OCI-LY1 (cell line): Measurements from ENCODE around the gene PSMB5.

Experiments used
- H2AFZ ChIP-seq: fragments of 200-600 bp; sonication (generic), shearing (Covaris generic); 2 replicates; pipeline ENCODE4 v1.6.0; 2014; ENCODE audit warnings: antibody characterized with exemption, mild to moderate bottlenecking, low read length
- H3F3A ChIP-seq: fragments of 200-600 bp; sonication (generic), shearing (Covaris generic); 2 replicates; pipeline ENCODE4 v1.6.0; 2014; ENCODE audit warnings: mild to moderate bottlenecking, antibody characterized with exemption, low read length, moderate library complexity; ENCODE audit not compliant: insufficient read depth
- H3K27ac ChIP-seq: fragments of 200-600 bp; sonication (generic); 2 replicates; pipeline ENCODE4 v1.5.1; 2014; ENCODE audit warnings: low read length, mixed run types, mild to moderate bottlenecking, low read depth; ENCODE audit not compliant: poor library complexity, severe bottlenecking
- H3K27me3 ChIP-seq: fragments of 200-600 bp; sonication (generic); 2 replicates; pipeline ENCODE4 v1.6.0; 2014; ENCODE audit warnings: antibody characterized with exemption, mild to moderate bottlenecking, low read length, moderate library complexity; ENCODE audit not compliant: insufficient read depth
- H3K36me3 ChIP-seq: fragments of 200-600 bp; sonication (generic); 2 replicates; pipeline ENCODE4 v1.6.1; 2014; ENCODE audit warnings: mild to moderate bottlenecking, antibody characterized with exemption, low read length, moderate library complexity, mixed read lengths; ENCODE audit not compliant: insufficient read depth
- H3K4me1 ChIP-seq: fragments of 200-600 bp; sonication (generic); 2 replicates; pipeline ENCODE4 v1.5.1; 2014; ENCODE audit warnings: mild to moderate bottlenecking, low read length, moderate library complexity; ENCODE audit not compliant: insufficient read depth, severe bottlenecking
- H3K4me2 ChIP-seq: fragments of 200-600 bp; sonication (generic), shearing (Covaris generic); 2 replicates; pipeline ENCODE4 v1.6.1; 2014; ENCODE audit warnings: low read length
- H3K4me3 ChIP-seq: fragments of 200-600 bp; sonication (generic); 2 replicates; pipeline ENCODE4 v1.5.1; 2014; ENCODE audit warnings: low read length, low read depth, mild to moderate bottlenecking, mixed read lengths; ENCODE audit not compliant: poor library complexity, severe bottlenecking
- H3K79me2 ChIP-seq: fragments of 200-600 bp; shearing (Covaris generic); 2 replicates; pipeline ENCODE4 v1.6.1; 2016; ENCODE audit warnings: mixed run types, low read length, mixed read lengths; ENCODE audit not compliant: insufficient read depth
- H3K9ac ChIP-seq: fragments of 200-600 bp; sonication (generic), shearing (Covaris generic); 2 replicates; pipeline ENCODE4 v1.6.1; 2014; ENCODE audit warnings: mild to moderate bottlenecking, low read length, mixed read lengths
- H3K9me2 ChIP-seq: fragments of 200-600 bp; sonication (generic), shearing (Covaris generic); 2 replicates; pipeline ENCODE4 v1.6.1; 2014; ENCODE audit warnings: low read depth, mild to moderate bottlenecking, low read length, mixed read lengths
- H3K9me3 ChIP-seq: fragments of 200-600 bp; shearing (Covaris generic); 2 replicates; pipeline ENCODE4 v1.6.1; 2014; ENCODE audit warnings: low read length, mixed read lengths
- H4K20me1 ChIP-seq: fragments of 200-600 bp; sonication (generic), shearing (Covaris generic); 2 replicates; pipeline ENCODE4 v1.6.0; 2016; ENCODE audit warnings: mild to moderate bottlenecking, low read length; ENCODE audit not compliant: insufficient read depth
- EZH2 ChIP-seq: fragments of 200-600 bp; sonication (generic), shearing (Covaris generic); IDR thresholded peaks from 2 replicates; pipeline ENCODE4 v1.8.0; 2017; ENCODE audit warnings: borderline replicate concordance, mixed run types, mild to moderate bottlenecking, antibody characterized with exemption, low read length, moderate library complexity, mixed read lengths
- TF ChIP-seq, protein P1 (sequence below): fragments of 200-600 bp; sonication (generic), shearing (Covaris generic); IDR thresholded peaks from 2 replicates; pipeline ENCODE4 v1.5.1; 2017; ENCODE audit warnings: mild to moderate bottlenecking, antibody characterized with exemption, low read length, moderate library complexity, mixed read lengths

Gene PSMB5

GRCh38 chr14:23025151-23025814 lies 9.4 kb downstream of the PSMB5 start:
- TF ChIP-seq, protein P1, sequence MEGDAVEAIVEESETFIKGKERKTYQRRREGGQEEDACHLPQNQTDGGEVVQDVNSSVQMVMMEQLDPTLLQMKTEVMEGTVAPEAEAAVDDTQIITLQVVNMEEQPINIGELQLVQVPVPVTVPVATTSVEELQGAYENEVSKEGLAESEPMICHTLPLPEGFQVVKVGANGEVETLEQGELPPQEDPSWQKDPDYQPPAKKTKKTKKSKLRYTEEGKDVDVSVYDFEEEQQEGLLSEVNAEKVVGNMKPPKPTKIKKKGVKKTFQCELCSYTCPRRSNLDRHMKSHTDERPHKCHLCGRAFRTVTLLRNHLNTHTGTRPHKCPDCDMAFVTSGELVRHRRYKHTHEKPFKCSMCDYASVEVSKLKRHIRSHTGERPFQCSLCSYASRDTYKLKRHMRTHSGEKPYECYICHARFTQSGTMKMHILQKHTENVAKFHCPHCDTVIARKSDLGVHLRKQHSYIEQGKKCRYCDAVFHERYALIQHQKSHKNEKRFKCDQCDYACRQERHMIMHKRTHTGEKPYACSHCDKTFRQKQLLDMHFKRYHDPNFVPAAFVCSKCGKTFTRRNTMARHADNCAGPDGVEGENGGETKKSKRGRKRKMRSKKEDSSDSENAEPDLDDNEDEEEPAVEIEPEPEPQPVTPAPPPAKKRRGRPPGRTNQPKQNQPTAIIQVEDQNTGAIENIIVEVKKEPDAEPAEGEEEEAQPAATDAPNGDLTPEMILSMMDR, result no peak
- no peak for TF ChIP-seq EZH2
- H2AFZ ChIP-seq, result no peak overlapping the region
- H3K4me3 ChIP-seq, result no peak overlapping the region
- H3K9ac ChIP-seq, result no peak overlapping the region
- no peaks in the 10 kb centered on the region for H3K4me1 ChIP-seq
- H3K36me3 ChIP-seq, result peaks cover 57% of the 10 kb centered on the region
- no peaks in the 10 kb centered on the region for H3K27me3 ChIP-seq
- no peaks in the 10 kb centered on the region for H3K9me3 ChIP-seq
- H3K27ac ChIP-seq, result no peak overlapping the region
- H3K9me2 ChIP-seq, result no peaks in the 10 kb centered on the region
- peaks cover 3% of the 10 kb centered on the region; the same call in 1 of the 2 replicates for H3K79me2 ChIP-seq
- H3K4me2 ChIP-seq, result no peak overlapping the region
- H3F3A ChIP-seq, result no peaks in the 10 kb centered on the region
- H4K20me1 ChIP-seq, result no peaks in the 10 kb centered on the region

GRCh38 chr14:23024612-23025075 lies 10.1 kb downstream of the PSMB5 start:
- H4K20me1 ChIP-seq, result no peaks in the 10 kb centered on the region
- H3K27me3 ChIP-seq, result no peaks in the 10 kb centered on the region
- H3K36me3 ChIP-seq, result peaks cover 55% of the 10 kb centered on the region
- H3K79me2 ChIP-seq, result peaks cover 3% of the 10 kb centered on the region; the same call in 1 of the 2 replicates
- H2AFZ ChIP-seq, result no peak overlapping the region
- H3K4me2 ChIP-seq, result no peak overlapping the region
- no peak overlapping the region for H3K9ac ChIP-seq
- H3K4me1 ChIP-seq, result no peaks in the 10 kb centered on the region
- no peak overlapping the region for H3K27ac ChIP-seq
- TF ChIP-seq, protein P1, result no peak
- TF ChIP-seq EZH2, result no peak
- H3K4me3 ChIP-seq, result no peak overlapping the region
- H3F3A ChIP-seq, result no peaks in the 10 kb centered on the region
- no peaks in the 10 kb centered on the region for H3K9me3 ChIP-seq
- no peaks in the 10 kb centered on the region for H3K9me2 ChIP-seq

GRCh38 chr14:23023795-23024152 lies 10.9 kb downstream of the PSMB5 start:
- Histone ChIP-seq H3K36me3 (peaks cover 46% of the 10 kb centered on the region), H3K4me2 (no peak overlapping the region), H3F3A (no peaks in the 10 kb centered on the region), H3K79me2 (peaks cover 3% of the 10 kb centered on the region; the same call in 1 of the 2 replicates), H4K20me1 (no peaks in the 10 kb centered on the region), H3K27me3 (no peaks in the 10 kb centered on the region), H3K9me3 (no peaks in the 10 kb centered on the region), H2AFZ (no peak overlapping the region), H3K9me2 (no peaks in the 10 kb centered on the region), H3K9ac (no peak overlapping the region), H3K4me1 (no peaks in the 10 kb centered on the region), H3K27ac (no peak overlapping the region), H3K4me3 (no peak overlapping the region)
- TF ChIP-seq, protein P1, result no peak
- TF ChIP-seq EZH2, result no peak
